HepG2 (cell line): ENCODE results near the gene SLC1A2. TPM values are rescaled to one million over a fixed set of nuclear protein-coding genes. Genes with fewer than 3 reads are reported as not detected.

Source experiments
- ELF3 ChIP-seq: IDR thresholded peaks from 2 replicates; pipeline ENCODE4 v1.6.1; 2016; ENCODE audit warnings: missing genetic modification reagents, missing compliant biosample characterization
- ERF ChIP-seq: IDR thresholded peaks from 2 replicates; pipeline ENCODE4 v1.6.1; 2018; ENCODE audit warnings: missing biosample characterization, missing genetic modification reagents
- FOSL2 ChIP-seq: sonication (generic); formaldehyde crosslinking; IDR thresholded peaks from 2 replicates; pipeline ENCODE4 v1.4.0; 2020; ENCODE audit warnings: missing genetic modification reagents
- FOXJ3 ChIP-seq: sonication (generic); formaldehyde crosslinking; IDR thresholded peaks from 2 replicates; pipeline ENCODE4 v1.4.0; 2020; ENCODE audit warnings: missing genetic modification reagents, mild to moderate bottlenecking, borderline replicate concordance
- FOXP1 ChIP-seq, 2 experiments: fragments of 450-650 bp in 1 of 2; IDR thresholded peaks; 2 replicates each; pipeline ENCODE4 v1.6.1; 2017 to 2018; ENCODE audit warnings: antibody characterized with exemption in 1 of 2
- HMG20A ChIP-seq: IDR thresholded peaks from 2 replicates; pipeline ENCODE4 v1.6.1; 2016; ENCODE audit warnings: borderline replicate concordance
- HNF1B ChIP-seq: sonication (generic); formaldehyde crosslinking; IDR thresholded peaks from 2 replicates; pipeline ENCODE4 v1.5.1; 2020; ENCODE audit warnings: mild to moderate bottlenecking, moderate library complexity, missing genetic modification reagents
- KLF6 ChIP-seq: IDR thresholded peaks from 2 replicates; pipeline ENCODE4 v1.8.0; 2016; ENCODE audit warnings: missing biosample characterization, missing genetic modification reagents
- MIXL1 ChIP-seq: IDR thresholded peaks from 2 replicates; pipeline ENCODE4 v1.6.1; 2016
- NCOA2 ChIP-seq: sonication (generic); formaldehyde crosslinking; IDR thresholded peaks from 2 replicates; pipeline ENCODE4 v1.8.0; 2022; ENCODE audit warnings: inconsistent platforms
- NR2F1 ChIP-seq, 2 experiments: fragments of 450-650 bp in 1 of 2; formaldehyde crosslinking in 1 of 2; IDR thresholded peaks; 2 replicates each; pipeline versions ENCODE4 v1.5.0 to v1.6.1; 2016 to 2020; ENCODE audit warnings: mild to moderate bottlenecking in 1 of 2, missing compliant biosample characterization in 1 of 2, missing genetic modification reagents in 1 of 2, moderate library complexity in 1 of 2
- SMAD3 ChIP-seq: sonication (generic); formaldehyde crosslinking; IDR thresholded peaks from 2 replicates; pipeline ENCODE4 v1.4.0; 2020; ENCODE audit warnings: missing genetic modification reagents
- TEF ChIP-seq: sonication (generic); formaldehyde crosslinking; IDR thresholded peaks from 2 replicates; pipeline ENCODE4 v1.5.0; 2020; ENCODE audit warnings: missing genetic modification reagents
- THRA ChIP-seq: sonication (generic); formaldehyde crosslinking; IDR thresholded peaks from 2 replicates; pipeline ENCODE4 v1.4.0; 2020; ENCODE audit warnings: missing genetic modification reagents, borderline replicate concordance
- ZBTB10 ChIP-seq: sonication (generic); formaldehyde crosslinking; IDR thresholded peaks from 2 replicates; pipeline ENCODE4 v1.4.0; 2020; ENCODE audit warnings: missing genetic modification reagents, borderline replicate concordance
- ZBTB7A ChIP-seq: sonication (generic); formaldehyde crosslinking; IDR thresholded peaks from 2 replicates; pipeline ENCODE4 v1.8.0; 2022; ENCODE audit warnings: mild to moderate bottlenecking, missing genetic modification reagents
- ZNF503 ChIP-seq: sonication (generic); formaldehyde crosslinking; IDR thresholded peaks from 2 replicates; pipeline ENCODE4 v1.4.0; 2020; ENCODE audit warnings: missing genetic modification reagents
- ZNF724P ChIP-seq: sonication (generic); formaldehyde crosslinking; IDR thresholded peaks from 2 replicates; pipeline ENCODE4 v1.8.0; 2022; ENCODE audit warnings: missing genetic modification reagents, borderline replicate concordance
- ZNF770 ChIP-seq: sonication (generic); formaldehyde crosslinking; IDR thresholded peaks from 2 replicates; pipeline ENCODE4 v1.5.0; 2020; ENCODE audit warnings: mild to moderate bottlenecking, missing genetic modification reagents
- polyA plus RNA-seq, 8 experiments: library from polyadenylated mRNA; depleted of rRNA in 3 of 8; stranded (reverse) in 7 of 8; unstranded in 1 of 8; fragments of >200 nt; fragmentation: Illumina TruSeq in 4 of 8; extraction: Trizol in 4 of 8; gene quantifications; 2 replicates each; pipeline versions ENCODE4 v1.2.1 to v1.2.3, GENCODE V29; 2011 to 2016; ENCODE audit warnings: low read depth in 4 of 8, missing spikeins in 1 of 8, mixed read lengths in 1 of 8; ENCODE audit not compliant: insufficient read depth in 1 of 8
- total RNA-seq, 5 experiments: library from RNA; depleted of rRNA; stranded (reverse); fragments of >200 nt; fragmentation: Illumina TruSeq; extraction: Trizol; gene quantifications; 2 replicates each; pipeline ENCODE4 v1.2.3, GENCODE V29; 2016; ENCODE audit warnings: low read depth in 1 of 5

SLC1A2 gene
- total and polyA plus RNA-seq, 2 of the 13 experiments (the other 11 are each of a cell fraction or from before 2014, with no cell fraction given), result 23.2 to 43.2 TPM

GRCh38 chr11:35340715-35341114, 78.6 kb downstream of the SLC1A2 start (continued):
- TF ChIP-seq ZNF770 (no peak), FOXP1 (IDR thresholded peaks at IDR 0.05) (no peak), FOXP1 (CRISPR knock-in tag; IDR thresholded peaks at IDR 0.05) (peak; percentile 76), ZBTB7A (CRISPR knock-in tag) (peak; percentile 67; the same call in 1 of the 2 replicates), ZNF724P (CRISPR knock-in tag) (no peak), FOSL2 (CRISPR knock-in tag) (peak; percentile 60), ZNF503 (CRISPR knock-in tag) (peak; percentile 65; the same call in 1 of the 2 replicates), THRA (CRISPR knock-in tag) (peak; percentile 88; the same call in 1 of the 2 replicates), ELF3 (CRISPR knock-in tag) (peak; percentile 54; the same call in 1 of the 2 replicates), TEF (peak; percentile 98), MIXL1 (peak; percentile 80; the same call in 1 of the 2 replicates), NR2F1 (CRISPR knock-in tag; IDR thresholded peaks at IDR 0.05) (peak; percentile 19 to 87; a peak in 2 of 4 replicates), ERF (CRISPR knock-in tag) (peak; percentile 60; the same call in 1 of the 2 replicates), HMG20A (CRISPR knock-in tag) (peak; percentile 48; the same call in 1 of the 2 replicates), KLF6 (CRISPR knock-in tag) (0 out of 2 replicates have a peak, but pooled peaks have one; percentile 37), HNF1B (CRISPR knock-in tag) (peak; percentile 47; the same call in 1 of the 2 replicates), ZBTB10 (CRISPR knock-in tag) (0 out of 2 replicates have a peak, but pooled peaks have one; percentile 46), NCOA2 (CRISPR knock-in tag) (peak; percentile 77; the same call in 1 of the 2 replicates), FOXJ3 (CRISPR knock-in tag) (peak; percentile 73; the same call in 1 of the 2 replicates), SMAD3 (0 out of 2 replicates have a peak, but pooled peaks have one; percentile 56)
